HG03432 (cell line): ENCODE data around the gene JMJD7.

ENCODE experiments used
- ATAC-seq: cut with Tn5 transposase; IDR thresholded peaks from one replicate; pipeline ENCODE4 v1.9.1; 2021; ENCODE audit warnings: mild to moderate bottlenecking, moderate library complexity; ENCODE audit not compliant: unreplicated experiment

JMJD7 gene

DNA sequence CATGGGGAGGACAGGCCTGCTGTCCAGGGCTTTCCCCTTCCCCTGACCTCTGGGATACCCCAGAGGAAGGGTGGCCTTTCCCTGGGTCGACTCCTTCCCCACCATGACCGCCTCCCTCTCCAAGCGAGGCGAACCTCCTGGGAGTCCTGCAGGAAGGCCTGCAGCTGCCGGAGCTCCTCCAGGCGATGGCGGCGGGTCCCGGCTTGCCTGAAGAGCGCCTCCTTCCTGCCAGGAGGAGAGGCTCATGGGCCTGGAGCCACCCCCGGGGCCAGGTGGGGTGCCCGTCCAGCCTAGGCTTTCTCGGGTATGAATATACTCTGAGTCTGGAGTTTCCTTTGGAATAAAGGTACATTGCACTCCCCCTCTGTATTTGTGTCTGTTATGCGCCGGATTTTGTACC is 30.9 kb downstream of the JMJD7 start:
- ATAC-seq = no peak

DNA sequence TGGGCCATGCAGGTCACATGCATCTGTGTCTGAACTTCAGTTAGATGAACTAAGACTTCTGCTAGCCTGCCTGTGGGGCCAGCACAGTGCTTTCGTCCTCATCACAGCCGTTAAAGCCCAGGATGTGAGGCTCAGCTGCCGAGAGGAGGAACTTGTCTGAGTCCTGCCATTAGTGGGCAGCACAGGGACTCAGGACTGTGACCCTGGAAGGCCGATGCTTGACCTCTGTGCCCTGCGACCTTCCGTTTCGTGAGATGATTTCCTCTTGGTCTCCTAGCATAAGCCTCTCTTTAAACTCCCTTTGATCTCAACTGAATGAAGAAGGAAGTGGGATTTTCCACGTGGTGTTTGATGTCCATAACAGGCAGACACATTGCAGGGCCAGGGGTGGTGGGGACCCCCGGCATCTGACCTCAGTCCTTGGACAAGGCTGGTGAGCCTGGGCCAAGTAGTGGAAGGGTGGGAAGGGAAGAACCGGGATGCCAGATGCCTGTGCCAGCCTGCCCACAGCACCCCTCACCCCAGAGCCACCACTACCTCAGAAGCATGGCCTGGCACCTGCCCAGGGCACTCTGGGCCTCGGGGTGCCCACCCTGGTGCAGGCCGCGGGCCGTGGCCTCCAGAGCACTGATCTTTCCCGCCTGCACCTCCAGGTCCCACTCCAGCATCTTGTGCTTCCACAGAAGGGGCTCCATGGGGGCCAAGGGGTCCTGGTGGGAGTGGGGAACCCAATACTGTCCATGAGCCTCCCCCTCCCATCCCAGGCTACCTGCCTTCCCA is 32.3 kb downstream of the JMJD7 start:
- no peak for ATAC-seq

DNA sequence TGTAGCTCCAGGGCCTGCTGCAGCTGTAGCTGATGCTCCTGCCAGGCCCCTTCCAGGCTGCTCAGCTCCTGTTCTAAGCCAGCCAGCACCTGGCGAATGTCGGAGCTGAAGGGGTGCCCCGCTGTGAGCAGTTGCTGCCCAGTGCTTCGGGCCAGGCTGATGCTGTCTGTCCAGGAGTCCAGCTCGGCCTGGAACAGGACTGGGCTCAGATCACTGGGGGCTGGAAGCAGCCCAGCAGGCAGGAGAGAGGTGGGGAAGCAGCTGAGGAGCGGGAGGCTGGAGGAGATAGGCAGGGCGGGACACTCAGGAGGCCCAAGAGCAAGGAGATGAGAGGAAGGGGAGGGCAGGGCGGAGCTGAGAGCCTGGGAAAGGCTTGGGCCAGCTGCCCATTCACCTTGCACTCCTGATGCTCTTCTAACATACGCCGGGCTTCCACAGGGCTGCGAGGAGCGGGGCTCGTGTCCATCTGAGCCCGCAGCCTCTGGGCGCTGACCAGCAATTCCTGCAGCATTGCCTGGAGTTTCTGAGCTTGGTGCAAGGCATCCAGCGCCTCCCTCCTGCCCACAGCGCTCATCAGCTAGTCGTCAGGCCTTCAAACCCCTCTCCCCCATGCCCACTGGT is 34.0 kb downstream of the JMJD7 start:
- no peak for ATAC-seq

DNA sequence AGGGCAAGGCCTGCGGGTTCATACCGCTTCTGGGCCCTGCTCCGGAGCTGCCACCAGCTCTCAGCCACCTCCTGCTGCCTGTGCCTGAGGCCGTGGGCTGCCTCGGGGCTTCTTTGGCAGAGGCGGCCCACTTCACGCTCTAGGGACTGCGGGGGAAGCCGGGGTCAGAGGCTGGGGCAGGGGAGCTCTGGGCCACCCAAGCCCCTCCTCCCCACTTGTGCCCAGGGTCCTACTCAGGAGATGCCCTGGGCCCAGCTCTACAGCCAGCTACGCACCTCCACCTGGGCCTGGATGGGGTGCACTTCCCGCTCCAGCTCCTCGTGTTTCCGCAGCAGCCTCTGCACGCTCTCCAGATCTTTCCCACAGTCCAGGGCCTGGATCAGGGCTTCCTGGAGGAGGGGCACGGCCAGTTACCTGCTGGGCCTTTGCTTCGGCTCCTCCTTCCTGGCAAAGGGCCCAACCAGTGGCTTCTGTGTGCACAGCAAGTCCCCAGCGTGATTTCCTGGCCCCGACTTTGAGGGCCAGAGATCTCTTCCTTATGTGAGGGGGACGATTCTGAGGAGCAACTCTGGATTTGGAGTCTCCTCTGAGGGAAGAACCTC is 34.7 kb downstream of the JMJD7 start:
- ATAC-seq = no peak

DNA sequence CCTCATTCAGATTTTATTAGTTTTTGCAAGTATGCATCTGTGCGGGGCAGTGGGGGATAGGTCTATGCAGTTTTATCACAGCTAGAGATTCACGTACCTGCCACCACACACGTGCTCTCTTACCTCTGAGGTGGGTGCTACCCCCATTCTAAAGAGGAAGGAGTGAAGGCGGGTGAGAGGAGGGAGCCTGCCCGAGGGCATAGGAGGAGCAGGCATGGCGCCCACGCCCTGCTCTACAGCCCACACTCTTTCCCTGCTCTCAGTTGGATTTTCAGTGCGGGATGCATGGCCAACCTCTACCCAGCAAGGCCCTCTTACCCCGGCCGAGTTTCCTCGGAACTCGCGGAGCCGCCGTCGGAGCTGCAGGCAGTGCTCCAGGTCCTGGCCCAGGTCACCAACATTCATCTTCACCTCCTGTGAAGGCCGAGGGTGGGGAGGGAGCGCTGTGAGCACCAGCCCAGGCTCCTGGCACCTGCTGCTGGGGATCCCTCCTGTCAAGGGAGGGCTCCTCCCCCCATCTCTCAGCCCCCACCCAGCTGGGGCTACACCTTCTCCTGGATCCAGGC is 37.7 kb downstream of the JMJD7 start:
- ATAC-seq = no peak

DNA sequence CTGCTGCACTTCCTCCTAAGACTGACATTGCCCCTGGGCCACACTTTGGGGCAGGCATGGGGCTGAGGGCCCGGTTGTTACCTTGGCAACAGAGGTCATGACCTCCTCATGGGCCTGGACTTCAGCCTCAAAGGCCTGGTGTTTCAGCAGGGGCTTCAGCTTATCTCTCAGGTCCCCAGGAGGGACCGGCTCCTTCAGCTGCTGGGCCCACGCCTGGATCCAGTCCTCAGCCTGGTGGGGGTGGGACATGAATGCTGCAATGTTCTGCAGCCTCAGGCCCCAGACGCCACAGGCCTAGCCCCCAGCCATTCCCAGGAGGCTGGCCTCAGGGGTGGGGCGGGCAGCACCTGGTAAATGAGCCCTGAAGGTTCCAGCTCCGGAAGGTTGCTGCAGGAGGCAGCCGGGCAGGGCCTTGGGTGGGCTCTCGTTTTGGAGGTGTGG is 38.4 kb downstream of the JMJD7 start:
- ATAC-seq = no peak

DNA sequence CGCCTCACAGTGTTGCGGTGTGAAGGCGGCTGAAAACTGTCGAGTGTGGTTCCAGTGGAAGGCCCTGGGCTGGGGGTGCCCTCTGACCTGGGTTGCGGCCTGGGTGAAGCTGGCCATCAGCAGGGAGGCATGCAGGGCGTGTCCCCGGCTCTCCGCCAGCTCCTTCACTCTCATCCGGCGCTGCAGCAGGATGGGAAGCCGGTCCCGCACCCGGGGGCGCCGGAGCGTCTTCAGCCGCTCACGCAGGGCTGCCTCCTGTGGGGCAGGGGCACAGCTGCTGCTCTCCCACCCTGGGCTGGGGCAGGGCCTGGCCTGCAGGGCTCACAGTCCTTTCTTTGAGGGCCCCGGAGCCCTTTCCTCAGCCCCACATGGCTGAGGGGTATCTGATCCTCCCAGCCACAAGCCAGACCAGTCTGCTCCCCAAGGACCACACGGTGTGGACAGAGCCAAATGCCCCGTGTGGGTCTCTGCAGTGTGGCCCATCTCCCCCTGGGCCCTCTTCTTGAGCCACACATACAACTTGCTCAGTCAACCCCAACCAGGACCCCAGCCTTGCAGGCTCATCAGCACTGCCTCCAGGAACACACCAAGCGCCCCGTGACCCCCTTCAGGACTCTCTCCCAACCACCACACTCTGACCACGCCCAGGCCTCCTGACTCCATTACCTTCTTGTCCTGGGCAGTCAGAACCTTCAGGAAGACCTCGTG is 39.1 kb downstream of the JMJD7 start:
- no peak for ATAC-seq

DNA sequence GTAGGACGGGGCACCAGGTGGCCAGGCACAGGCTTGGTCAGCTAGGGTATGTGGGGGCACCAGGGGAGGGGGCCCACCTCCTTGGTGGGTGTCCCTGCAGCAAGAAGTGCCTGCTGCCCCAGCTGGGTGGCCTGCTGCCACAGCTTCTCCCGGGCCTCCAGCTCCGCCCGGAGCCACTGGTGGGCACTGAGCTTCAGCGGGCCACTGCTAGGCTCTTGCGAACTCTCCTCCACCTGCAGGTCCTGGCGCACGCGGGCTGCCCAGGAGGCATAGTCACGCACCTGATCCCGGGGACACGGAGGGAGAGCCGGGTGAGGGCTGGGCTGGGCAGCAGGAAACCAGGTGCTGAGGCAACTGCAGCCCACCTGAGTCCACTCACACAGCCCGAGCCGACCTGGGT is 40.4 kb downstream of the JMJD7 start:
- no peak for ATAC-seq

DNA sequence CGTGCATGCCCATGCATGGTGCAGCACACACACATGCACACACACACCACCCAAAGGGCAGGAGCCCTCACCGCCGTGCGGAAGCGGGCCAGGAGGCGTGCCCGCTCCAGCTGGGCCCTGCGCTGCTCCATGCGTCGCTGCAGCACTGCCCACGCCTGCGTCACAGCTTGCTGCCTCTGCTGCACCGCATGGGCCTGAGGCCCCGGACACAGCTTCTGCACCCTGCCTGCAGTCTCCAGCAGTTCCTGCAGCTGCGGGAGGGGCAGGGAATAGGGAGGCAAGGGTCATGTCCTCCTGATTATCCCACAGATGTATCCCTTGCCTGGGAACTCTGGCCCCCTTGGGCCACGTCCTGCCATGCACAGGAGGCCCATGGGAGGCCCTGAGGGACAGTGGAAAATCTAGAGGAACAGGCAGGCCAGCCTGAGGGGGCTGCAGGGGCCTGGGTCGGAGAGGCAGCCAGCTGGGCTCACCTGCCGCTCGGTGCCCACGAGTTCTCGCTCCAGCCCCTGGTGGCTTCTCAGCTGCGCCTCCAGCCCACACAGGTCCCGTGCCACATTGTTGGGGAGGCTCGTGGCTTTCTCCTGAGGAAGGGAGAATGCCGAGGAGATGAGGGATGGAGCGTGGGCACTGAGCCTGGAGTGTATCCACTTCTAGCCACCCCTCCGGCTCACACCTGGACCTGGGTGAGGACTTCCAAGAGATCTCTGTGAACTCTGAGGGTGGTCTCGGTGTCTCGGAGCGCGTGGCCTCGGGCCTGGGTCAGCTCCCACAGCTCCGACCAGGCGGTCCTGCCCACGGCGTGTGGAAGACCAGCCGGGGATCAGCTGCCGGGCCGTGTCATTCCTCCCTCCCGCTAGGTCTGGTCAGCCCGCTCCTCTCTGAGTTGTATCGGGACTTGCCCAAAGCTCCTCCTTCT is 42.1 kb downstream of the JMJD7 start:
- ATAC-seq = no peak

DNA sequence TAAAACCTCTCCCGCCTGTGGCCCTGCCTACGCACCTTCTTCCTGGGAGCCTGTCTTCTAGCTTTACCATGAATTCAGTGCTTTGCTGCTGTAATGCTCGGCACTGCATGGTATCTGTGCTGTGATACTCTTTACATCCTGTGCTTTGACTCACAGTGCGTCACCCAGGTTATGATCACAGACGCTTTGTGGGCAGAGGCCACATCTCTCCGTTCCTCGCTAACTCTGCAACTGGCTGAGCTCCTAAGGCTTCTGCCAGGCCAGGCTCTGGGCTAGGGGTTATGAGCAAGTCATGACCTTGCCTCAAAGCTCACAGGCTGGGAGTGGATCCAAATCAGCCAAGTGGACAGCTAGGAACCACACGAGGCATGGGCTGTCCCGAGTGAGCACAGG is 42.8 kb downstream of the JMJD7 start:
- no peak for ATAC-seq

DNA sequence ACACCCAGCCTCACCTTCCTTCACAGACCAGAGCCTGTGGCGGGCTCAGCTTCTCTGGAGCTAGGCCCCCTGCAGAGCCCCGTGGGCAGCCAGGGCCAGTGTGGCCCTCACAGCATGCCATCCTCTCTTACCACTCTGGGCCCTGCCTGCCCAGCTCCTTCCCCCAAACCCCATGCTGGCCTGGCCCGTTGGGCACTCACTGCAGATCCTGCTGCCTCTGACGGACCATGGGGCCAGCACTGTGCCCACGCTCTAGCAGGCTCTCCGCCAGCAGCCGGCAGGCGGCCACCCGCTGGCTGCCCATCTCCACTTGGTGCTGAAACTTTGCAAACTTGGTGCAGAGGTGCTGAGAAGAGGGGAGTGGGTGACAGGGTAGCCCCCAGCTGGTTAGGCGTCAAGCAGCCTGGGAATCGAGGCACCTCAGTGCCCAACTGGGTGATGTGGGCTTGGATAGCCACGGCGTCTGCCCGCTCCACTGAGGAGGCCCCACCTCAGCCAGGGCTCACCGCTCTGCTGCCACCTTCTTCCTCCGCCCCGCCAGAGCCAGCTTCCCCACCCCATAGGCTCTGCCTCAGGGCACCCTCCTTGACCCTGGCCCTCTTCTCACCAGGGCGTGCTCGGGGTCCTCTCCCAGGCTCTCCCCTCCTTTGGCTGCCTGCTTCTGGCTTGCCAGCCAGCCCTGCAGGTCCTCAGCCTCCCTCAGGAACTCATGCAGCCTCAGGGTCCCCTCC is 43.4 kb downstream of the JMJD7 start:
- ATAC-seq = no peak

DNA sequence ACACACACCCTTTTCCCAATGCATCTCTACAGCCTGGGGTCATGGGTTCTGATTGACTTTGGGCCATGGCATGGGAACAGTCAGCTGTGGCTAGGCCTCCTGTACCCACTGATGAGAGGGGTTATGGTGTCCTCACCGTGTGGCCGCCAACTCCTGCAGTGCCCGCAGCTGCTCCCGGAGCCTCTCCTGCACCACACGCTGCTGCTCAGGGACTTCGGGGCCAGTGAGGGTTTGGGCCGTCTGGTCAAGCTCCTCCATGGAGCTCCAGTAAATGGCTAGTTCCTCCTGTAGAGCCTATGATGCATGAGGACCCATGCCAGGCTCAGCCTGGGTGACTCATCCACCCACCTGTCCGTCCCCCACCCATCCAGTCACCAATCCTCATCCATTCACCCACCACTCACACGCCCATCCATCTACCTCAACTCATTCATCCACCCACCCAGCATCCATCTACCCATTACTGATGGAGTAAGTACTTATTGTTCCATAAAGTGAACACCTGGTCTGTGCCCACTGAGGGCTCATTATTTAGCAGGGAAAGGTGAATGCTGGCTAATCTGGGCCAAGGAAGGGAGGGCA is 44.4 kb downstream of the JMJD7 start:
- no peak for ATAC-seq

DNA sequence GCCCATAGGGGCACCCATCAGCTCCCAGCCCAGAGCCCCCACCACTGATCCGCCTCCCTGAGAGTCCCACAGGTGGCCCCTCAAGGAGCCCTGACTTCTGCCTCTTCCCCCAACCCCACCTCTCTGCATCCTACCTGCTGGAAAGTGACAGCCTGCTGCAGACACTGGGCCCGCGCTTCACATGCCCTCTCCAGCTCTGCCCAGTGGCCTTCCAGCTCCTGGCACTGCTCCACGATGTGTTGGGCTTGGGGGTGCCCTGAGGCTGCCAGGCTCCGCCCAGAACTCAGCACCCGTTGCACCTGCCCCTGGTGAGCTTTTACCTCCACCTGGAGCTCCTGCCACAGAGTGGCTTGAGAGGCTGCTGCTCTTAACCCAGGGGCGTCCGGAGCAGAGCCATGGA is 45.8 kb downstream of the JMJD7 start:
- no peak for ATAC-seq

DNA sequence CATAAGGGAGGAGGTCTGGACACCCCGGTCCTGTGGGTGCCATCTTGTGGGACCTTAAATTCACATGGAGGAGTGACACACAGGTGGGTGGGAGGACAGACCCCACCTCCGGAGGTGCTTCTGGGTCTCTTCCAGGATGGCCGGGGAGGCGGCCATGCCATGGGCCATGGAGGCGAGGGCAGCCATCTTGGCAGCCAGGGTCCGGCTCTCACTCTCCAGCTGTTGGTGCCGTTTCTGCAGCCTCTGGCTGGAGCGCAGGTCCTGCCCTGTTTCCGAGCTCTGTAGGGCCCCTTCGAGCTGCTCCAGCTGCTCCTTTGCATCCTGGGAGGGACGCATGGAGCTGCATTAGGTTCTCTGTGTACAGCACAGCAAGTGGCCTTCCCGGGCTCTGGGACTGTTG is 46.8 kb downstream of the JMJD7 start:
- ATAC-seq = no peak

DNA sequence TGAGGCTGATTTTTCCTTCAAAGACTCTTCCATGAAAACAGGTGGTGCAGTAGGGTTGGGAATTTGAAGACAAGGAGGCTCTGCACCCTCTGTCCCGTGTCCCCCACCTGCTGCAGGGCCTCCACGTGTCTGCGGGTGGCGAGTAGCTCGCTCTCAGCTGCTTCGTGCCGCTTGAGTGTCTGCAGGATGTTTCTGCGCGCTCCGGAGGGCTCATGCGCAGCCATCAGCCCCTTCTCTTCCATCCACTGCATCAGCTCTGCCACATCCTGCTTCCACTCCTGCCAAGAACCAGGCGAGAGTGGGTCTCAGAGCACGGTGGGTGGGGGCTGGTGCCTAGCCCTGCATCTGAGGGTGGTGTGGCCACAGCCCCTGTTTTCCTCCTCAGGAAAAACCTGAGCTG is 48.1 kb downstream of the JMJD7 start:
- no peak for ATAC-seq

DNA sequence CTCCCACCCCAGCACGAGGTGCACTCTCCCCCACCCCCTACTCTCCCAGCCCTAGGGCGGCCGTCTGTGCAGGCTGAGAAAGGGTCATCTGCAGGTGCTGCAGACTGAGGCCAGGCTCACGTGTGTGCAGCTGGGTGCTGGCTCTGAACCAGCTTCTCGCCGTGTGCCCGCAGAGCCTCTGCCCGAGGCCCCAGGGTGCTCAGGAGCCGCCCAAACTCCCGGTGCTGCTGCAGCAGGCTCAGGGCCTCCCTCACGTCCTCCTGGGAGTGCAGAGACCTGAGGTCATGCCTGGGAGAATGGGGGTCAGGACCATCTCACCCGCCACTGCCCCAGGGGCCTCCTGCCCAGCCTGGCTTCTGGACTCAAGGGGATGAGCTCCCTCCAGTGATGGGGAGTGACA is 48.8 kb downstream of the JMJD7 start:
- ATAC-seq = no peak

DNA sequence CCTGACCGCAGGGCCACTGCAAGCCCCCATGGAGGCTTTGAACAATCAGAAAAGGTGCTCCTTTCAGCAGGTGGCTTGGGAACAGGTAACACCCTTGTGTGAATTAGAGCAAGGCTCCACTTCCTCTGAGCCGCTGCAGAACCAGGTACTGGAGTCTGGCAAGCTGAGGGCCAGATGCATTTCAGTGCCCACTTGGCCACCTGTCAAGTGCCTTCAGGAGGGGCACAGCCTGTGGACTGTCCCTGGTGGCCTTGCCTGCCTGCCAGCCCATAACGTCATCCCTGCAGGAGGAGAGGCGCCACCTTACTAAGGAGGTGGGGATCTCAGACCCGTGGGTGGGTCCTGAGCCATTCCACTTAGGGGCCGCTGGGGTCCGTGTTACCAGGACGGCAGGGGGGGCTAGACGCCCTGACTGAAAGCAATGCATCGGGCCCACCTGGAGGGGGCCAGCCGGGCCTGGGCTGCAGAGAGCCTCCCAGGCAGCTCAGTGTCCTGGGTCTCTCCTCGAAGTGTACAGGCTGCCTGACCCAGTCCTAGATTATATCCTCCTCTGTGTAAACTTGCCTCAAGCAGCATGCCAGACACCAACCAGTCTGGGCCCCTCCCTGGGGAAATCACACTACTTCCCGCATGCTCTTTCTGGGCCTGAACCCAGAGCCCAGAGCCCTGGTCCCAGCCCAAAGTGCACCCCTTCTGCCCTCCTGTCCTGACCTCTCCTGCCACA is 49.9 kb downstream of the JMJD7 start:
- no peak for ATAC-seq

DNA sequence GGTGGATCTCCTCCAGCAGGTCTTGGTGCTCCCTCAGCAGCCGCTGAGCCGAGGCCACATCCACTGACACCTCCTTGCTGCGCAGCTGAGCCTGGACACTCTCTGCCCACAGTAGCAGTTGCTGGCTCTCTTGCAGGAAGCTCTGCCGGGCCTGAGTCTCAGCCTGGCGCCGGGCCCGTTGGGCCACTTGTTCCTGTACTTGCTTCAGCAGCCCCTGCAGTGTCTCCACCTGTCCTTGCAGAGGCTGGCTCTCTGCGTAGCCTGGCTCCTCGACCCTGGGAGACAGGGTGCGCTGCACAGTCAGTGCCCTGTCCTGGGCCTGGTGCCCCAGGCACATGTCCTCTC is 50.4 kb downstream of the JMJD7 start:
- ATAC-seq = no peak

DNA sequence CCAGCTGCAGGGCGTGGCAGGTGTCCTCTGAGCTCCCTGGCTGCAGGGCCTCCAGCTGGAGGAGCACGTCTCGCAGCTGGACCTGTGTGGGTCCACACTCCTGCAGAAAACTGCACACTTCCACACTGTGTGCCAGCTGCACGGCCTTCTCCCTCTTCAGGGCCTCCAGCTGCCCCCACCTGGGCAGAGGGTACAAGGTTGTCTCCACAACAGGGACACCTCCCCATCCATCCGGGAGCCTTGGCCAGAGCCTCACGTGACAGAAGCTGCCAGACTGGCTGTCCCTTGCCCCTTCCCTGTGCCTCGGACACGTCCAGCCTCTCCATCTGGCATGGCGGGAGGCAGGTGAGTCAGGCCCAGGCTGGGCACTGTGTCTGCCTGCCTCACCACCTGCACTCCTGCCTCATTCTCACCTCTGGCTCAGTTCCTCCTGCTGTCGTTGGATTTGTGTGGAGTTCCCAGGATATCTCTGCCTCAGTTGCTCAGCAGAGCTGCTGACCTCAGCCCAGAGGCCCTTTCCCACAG is 51.5 kb downstream of the JMJD7 start:
- ATAC-seq = no peak
